Calu3 (cell line): ENCODE measurements around the gene ALDH1L2. TPM values are rescaled to one million over a fixed set of nuclear protein-coding genes. Genes with fewer than 3 reads are reported as not detected.
A peak's percentile ranks its signal among the peaks of the same experiment; 100 is the strongest.

Experiments
- BruUV-seq: library from RNA; stranded (reverse); fragments of 400-500 nt; replicated peaks from 2 replicates; lab custom pipeline; 2021; lab: Mats Ljungman, UMichigan
- CTCF ChIA-PET: fragments of 300-600 bp; sonication (Branson Sonifier 250); formaldehyde crosslinking; loops from one replicate; lab custom pipeline; 2022; ENCODE audit warnings: antibody characterized with exemption; lab: Charles Lee
- DNase-seq: peaks from one replicate; pipeline ENCODE4 v3.0.0; 2022
- H3K27ac Mint-ChIP-seq: one replicate; pipeline ENCODE4 v1.8.0; 2022; ENCODE audit warnings: mixed read lengths; ENCODE audit not compliant: unreplicated experiment
- H3K27me3 Mint-ChIP-seq: one replicate; pipeline ENCODE4 v1.8.0; 2022; ENCODE audit warnings: mixed read lengths; ENCODE audit not compliant: unreplicated experiment
- H3K36me3 Mint-ChIP-seq: one replicate; pipeline ENCODE4 v1.8.0; 2022; ENCODE audit warnings: mild to moderate bottlenecking, moderate library complexity, mixed read lengths; ENCODE audit not compliant: insufficient read depth, unreplicated experiment
- H3K4me1 Mint-ChIP-seq: one replicate; pipeline ENCODE4 v1.8.0; 2022; ENCODE audit warnings: mild to moderate bottlenecking, low read depth, mixed read lengths; ENCODE audit not compliant: unreplicated experiment
- H3K4me3 Mint-ChIP-seq: one replicate; pipeline ENCODE4 v1.8.0; 2022; ENCODE audit warnings: mild to moderate bottlenecking, low read depth, moderate library complexity, mixed read lengths; ENCODE audit not compliant: unreplicated experiment
- H3K9me3 Mint-ChIP-seq: one replicate; pipeline ENCODE4 v1.8.0; 2022; ENCODE audit warnings: low read depth, mixed read lengths; ENCODE audit not compliant: unreplicated experiment
- intact Hi-C: fragments of 100-400 bp; cut with micrococcal nuclease; formaldehyde crosslinking; loops from one replicate; pipeline ENCODE4 v1.10.0; 2022; ENCODE audit not compliant: unreplicated experiment
- total RNA-seq: library from RNA; stranded (reverse); gene quantifications from 2 replicates; pipeline ENCODE4 v1.2.3, GENCODE V29; 2022
- TF ChIP-seq, protein P1 (sequence below): fragments of 200-600 bp; IDR thresholded peaks from one replicate; pipeline ENCODE4 v1.8.0; 2022; ENCODE audit warnings: antibody characterized with exemption; ENCODE audit not compliant: unreplicated experiment

The ALDH1L2 gene
- total RNA-seq, 1 experiment from 2014 or later = 19.3 TPM

DNA sequence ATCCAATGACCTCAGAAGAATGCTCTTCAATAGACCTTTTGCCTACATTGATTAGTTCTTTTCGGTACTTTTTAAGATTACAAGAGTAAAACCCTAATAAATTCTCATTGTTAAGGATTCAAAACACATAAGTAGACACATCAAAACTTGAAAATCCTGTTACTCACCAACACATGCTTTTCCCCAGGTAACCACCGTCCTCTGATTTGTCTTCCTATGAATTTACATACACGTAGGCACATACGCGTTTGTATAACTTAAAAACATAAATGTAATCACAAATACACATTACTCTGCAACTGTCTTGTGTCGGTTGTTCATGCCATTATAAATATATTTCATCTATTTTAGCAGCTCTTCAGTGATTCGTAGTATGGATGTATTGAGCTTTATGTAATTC is 22.4 kb upstream of the ALDH1L2 start:
- no TSS peak for BruUV-seq
- H3K4me1 Mint-ChIP-seq = peaks cover 18% of the 10 kb centered on the region
- H3K4me3 Mint-ChIP-seq = peak overlapping the region; percentile 98
- DNase-seq = no peak
- CTCF ChIA-PET = no interaction called here
- no peaks in the 10 kb centered on the region for H3K27me3 Mint-ChIP-seq
- no peaks in the 10 kb centered on the region for H3K9me3 Mint-ChIP-seq
- TF ChIP-seq, protein P1, sequence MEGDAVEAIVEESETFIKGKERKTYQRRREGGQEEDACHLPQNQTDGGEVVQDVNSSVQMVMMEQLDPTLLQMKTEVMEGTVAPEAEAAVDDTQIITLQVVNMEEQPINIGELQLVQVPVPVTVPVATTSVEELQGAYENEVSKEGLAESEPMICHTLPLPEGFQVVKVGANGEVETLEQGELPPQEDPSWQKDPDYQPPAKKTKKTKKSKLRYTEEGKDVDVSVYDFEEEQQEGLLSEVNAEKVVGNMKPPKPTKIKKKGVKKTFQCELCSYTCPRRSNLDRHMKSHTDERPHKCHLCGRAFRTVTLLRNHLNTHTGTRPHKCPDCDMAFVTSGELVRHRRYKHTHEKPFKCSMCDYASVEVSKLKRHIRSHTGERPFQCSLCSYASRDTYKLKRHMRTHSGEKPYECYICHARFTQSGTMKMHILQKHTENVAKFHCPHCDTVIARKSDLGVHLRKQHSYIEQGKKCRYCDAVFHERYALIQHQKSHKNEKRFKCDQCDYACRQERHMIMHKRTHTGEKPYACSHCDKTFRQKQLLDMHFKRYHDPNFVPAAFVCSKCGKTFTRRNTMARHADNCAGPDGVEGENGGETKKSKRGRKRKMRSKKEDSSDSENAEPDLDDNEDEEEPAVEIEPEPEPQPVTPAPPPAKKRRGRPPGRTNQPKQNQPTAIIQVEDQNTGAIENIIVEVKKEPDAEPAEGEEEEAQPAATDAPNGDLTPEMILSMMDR = no peak
- peaks cover 38% of the 10 kb centered on the region for H3K36me3 Mint-ChIP-seq
- peak overlapping the region; percentile 97 for H3K27ac Mint-ChIP-seq
- intact Hi-C loops = no loop called here

DNA sequence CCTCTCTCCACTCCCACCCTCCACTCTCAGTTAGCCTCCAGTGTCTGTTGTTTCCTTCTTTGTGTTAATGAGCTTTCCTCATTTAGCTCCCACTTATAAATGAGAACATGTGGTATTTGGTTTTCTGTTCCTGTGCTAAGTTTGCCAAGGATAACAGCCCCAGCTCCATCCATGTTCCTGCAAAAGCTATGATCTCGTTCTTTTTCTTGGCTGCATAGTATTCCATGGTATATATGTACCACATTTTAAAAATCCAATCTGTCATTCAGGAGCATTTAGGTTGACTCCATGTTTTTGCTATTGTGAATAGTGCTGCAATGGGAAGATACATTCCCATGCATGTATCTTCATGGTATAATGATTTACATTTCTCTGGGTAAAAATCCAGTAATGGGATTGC is 20.5 kb upstream of the ALDH1L2 start:
- no TSS peak for BruUV-seq
- no peak for DNase-seq
- H3K36me3 Mint-ChIP-seq = peaks cover 34% of the 10 kb centered on the region
- H3K9me3 Mint-ChIP-seq = no peaks in the 10 kb centered on the region
- intact Hi-C loops = loop anchor here (5.0 kb wide), 1 partner anchor 432 kb away; no protein-coding TSS in a partner anchor
- TF ChIP-seq, protein P1 = no peak
- no peaks in the 10 kb centered on the region for H3K27me3 Mint-ChIP-seq
- no peak overlapping the region for H3K27ac Mint-ChIP-seq
- H3K4me3 Mint-ChIP-seq = no peak overlapping the region
- H3K4me1 Mint-ChIP-seq = peaks cover 21% of the 10 kb centered on the region
- CTCF ChIA-PET = interaction anchor here (0.8 kb wide), 1 partner anchor 109 kb away, joined by 4 read pairs; no protein-coding TSS in a partner anchor

DNA sequence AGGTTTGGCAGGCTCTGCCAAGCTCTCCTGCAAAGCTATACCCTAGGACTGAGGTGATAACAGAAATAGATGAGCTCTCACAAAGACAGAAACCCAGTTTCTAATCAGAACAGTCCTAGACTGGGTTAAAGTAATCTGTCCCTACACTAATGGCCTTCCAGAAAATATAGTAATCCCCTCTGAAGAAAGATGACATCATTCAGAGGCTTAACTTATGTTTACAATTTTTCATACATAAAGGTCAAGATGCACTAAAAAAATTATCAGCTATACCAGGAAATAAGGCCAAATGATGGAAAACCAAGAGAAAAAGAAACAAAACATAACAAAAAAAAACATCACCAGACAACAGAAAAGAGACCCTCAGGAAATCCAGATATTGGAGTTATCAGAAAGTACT is 18.4 kb upstream of the ALDH1L2 start:
- Mint-ChIP-seq H3K36me3 (peaks cover 13% of the 10 kb centered on the region), H3K27me3 (no peaks in the 10 kb centered on the region), H3K4me1 (peaks cover 18% of the 10 kb centered on the region), H3K27ac (no peak overlapping the region), H3K4me3 (no peak overlapping the region), H3K9me3 (no peaks in the 10 kb centered on the region)
- DNase-seq = no peak
- intact Hi-C loops = loop anchor here (5.0 kb wide), 1 partner anchor 430 kb away; no protein-coding TSS in a partner anchor
- BruUV-seq = no TSS peak
- CTCF ChIA-PET = no interaction called here
- TF ChIP-seq, protein P1 = no peak

- Mint-ChIP-seq H3K27me3 (no peaks in the 10 kb centered on the region), H3K4me3 (no peak overlapping the region), H3K9me3 (peaks cover 4% of the 10 kb centered on the region), H3K36me3 (no peaks in the 10 kb centered on the region), H3K4me1 (peaks cover 9% of the 10 kb centered on the region), H3K27ac (no peak overlapping the region)
- intact Hi-C loops = loop anchor here (5.0 kb wide), 1 partner anchor 429 kb away; no protein-coding TSS in a partner anchor
- no peak for DNase-seq
- no TSS peak for BruUV-seq
- CTCF ChIA-PET = interaction anchor here (1.2 kb wide), 1 partner anchor 17 kb away, joined by 4 read pairs; the partner anchor contains the start of gene ALDH1L2
- TF ChIP-seq, protein P1 = no peak
Observed at GRCh38 chr12:105100998-105101397, 16.7 kb upstream of the ALDH1L2 start.
